GM19240 (cell line): ENCODE data around the gene UBA5.

Experiments
- DNase-seq: peaks from one replicate; pipeline ENCODE4 v3.0.0; 2011; ENCODE audit warnings: low spot score; ENCODE audit not compliant: insufficient read length

Gene UBA5

GRCh38 chr3:132654190-132654589, 5.9 kb upstream of the UBA5 start:
- DNase-seq: no peak

- no peak for DNase-seq
Measured at GRCh38 chr3:132654721-132655120, 5.4 kb upstream of the UBA5 start.

- DNase-seq: no peak
Measured at GRCh38 chr3:132655471-132655870, 4.7 kb upstream of the UBA5 start.

DNA sequence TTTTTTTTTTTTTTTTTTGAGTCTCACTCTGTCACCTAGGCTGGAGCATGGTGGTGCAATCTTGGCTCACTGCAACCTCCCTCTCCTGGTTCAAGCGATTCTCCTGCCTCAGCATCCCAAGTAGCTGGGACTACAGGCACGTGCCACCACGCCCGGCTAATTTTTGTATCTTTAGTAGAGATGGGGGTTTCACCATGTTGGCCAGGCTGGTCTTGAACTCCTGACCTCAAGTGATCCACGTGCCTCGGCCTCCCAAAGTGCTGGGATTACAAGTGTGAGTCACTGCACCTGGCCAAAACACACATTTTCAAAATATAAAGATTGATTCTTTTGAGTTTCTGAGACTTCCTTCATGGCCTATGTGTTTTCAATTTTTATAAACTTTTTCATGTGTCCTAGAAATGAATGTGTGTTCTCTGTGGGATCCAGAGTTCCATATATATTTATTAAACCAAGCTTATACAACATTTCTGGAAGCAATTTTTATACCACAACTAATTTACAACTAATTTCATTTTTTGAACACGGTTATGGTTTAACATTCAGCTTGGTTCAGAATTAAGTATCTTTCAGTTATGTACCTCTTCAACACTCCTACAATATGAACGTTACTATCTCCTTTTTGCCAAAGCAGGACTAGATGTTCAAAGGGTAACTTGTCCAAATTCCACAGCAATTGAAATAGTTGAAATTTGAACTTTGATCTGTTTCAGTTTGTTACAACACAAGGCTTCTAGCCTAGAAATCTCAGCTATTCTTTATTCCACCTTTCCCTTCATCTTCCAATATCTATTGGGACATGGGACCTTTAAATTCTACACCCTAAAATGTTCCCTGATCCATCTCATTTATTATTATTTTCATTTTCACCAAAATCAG, 2.0 kb upstream of the UBA5 start:
- no peak for DNase-seq

DNA sequence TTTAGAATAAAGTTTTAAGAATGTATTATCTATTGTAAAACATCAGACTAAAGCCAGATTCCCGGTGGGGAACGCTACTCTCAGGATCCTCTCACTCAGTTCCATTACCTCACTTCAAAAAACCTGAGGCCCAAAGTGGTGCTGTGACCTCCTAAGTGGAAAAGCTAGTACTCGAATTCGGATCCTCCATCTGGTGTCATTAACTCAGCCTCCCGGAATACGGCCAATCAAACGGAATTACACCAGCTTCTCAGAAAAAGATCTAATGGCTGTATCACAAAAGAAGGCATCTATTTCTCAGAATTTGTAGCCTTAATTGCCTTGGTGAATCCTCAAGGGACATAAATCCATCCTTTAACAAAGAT, 1.1 kb upstream of the UBA5 start:
- no peak for DNase-seq

GRCh38 chr3:132659365-132660051, 621 bp upstream of the UBA5 start, which contains the start of gene ACAD11:
TSS of gene ACAD11 (minus strand) at chr3:132659809. CDS start at chr3:132659751, 58 bp downstream.
- DNase-seq: peak; percentile 7

DNA sequence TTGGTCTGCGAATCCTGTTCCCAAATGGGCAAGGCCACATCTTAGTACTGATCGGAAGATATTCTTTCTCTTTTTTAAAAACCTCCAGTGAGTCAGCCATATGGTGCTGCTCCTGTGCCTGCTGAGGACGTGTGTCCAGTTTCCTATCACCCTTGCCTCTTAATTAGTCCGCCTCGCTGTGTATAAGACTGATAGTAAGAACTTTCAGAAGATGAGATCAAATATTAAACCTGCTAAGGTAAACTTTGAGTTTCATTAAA, 612 bp downstream of the UBA5 start:
- DNase-seq: no peak

GRCh38 chr3:132661101-132661500, 972 bp downstream of the UBA5 start:
- no peak for DNase-seq

DNA sequence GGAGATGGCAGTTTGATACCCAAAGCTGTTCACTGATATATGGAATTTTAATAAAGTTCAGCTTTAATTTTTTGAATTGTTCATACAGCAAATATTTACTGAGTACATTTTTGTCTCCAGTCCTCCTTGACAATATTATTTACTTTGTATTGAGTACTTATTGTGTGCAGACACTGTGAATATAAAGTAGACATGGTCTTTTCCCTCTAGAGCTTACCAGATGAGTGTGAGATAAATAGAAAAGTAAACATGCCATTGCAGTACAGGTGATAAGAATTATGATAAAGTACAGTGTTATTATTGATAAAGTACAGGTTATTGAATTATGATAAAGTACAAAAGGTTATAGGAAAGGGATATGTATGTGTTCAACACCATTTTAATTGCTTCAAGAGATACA, 2.1 kb downstream of the UBA5 start:
- no peak for DNase-seq

DNA sequence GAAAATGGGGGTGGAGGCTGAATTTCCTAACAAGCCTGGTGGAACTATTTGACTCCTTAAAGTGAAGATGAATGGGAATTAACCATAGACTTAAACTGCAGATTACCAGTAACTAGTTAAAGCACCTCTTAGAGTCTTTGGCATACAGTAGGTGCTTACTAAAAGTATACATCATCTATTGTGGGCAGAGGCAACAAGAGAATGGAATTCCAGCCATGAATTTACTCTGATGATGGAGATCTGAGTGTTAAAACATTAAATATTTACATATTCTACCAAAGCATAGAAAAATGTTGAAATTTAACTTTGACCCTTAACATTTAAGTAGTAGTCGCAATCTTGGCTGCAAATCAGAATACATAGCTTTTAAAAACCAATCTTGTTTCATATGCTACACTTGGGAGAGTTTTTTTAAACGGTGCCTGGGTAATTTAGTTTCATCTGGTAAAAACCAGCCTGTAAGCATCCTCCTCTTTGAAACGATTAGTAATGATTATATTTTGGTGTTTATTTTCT, 5.2 kb downstream of the UBA5 start:
- DNase-seq: no peak

GRCh38 chr3:132669256-132669777, 9.2 kb downstream of the UBA5 start:
- DNase-seq: no peak

GRCh38 chr3:132675408-132675807, 15.3 kb downstream of the UBA5 start:
- no peak for DNase-seq

- no peak for DNase-seq
Measured at GRCh38 chr3:132679911-132680310, 19.8 kb downstream of the UBA5 start.

- no peak for DNase-seq
Measured at GRCh38 chr3:132681421-132681820, 21.3 kb downstream of the UBA5 start.

- DNase-seq: no peak
Measured at GRCh38 chr3:132682201-132682600, 22.1 kb downstream of the UBA5 start.

DNA sequence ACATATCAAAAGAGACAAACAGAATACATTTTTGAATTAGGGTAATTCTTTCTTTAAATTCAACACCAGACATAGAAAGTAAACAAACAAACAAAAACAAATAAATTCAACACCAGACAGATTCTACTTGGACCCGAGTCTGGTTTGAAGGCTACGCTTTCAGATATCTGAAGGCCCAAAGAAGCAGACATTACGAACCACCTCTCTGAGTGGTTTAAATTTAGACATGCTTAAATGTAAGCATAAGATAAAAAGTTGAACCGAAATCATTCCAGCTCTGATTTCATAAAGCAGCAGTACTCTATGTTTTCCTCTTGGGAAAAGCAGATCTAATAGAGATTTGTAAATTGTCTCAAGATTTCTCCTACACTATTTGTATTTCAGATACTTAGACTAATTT, 29.9 kb downstream of the UBA5 start:
- no peak for DNase-seq

DNA sequence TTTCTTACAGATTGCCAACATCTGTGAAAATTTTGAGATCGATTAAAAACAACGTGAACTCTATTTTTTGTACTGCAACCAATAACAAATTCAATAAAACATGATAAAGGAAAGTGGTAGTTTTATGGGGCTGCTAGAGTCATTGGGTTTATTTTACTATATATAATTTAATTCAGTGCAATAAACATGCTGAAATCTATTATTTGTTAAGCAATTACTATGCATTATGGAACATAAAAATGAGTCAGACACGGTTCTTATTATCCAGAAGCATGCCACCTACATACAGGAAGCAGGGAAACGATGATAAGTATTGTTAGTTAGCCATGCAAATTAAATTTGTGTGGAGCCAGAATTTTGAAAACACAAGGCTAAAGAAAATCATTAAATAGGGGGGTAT, 34.9 kb downstream of the UBA5 start:
- no peak for DNase-seq

DNA sequence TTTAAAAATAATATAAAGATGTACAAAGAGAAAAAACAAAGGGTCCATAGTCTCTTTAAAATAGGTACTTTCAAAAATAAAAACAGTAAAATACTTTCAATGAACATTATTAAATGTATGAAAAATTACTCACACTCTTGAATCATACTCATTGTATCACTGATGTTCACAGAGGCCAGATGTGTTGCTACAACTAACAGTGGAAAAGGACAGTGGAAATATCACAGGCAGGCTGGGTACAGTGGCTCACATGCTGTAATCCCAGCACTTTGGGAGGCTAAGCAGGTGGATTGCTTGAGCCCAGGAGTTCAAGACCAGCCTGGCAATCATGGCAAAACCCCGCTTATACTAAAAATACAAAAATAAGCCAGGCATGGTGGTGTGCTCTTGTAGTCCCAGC, 35.3 kb downstream of the UBA5 start:
- no peak for DNase-seq

DNA sequence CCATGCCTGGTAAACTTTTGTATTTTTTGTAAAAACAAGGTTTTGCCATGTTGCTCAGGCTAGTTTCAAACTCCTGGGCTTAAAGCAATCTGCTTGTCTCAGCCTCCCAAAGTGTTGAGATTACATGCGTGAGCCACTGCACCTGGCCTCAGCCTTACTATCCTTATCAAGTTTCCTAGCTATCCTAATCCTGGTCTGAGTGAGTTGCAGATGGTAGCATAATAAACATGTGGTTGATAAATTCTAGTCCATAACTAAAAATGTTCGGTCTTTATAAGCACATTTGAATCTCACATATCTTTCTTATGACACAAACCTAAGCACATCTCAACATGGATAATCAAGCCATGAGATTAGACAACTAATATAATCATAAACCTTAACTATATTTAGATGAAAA, 43.6 kb downstream of the UBA5 start:
- no peak for DNase-seq

DNA sequence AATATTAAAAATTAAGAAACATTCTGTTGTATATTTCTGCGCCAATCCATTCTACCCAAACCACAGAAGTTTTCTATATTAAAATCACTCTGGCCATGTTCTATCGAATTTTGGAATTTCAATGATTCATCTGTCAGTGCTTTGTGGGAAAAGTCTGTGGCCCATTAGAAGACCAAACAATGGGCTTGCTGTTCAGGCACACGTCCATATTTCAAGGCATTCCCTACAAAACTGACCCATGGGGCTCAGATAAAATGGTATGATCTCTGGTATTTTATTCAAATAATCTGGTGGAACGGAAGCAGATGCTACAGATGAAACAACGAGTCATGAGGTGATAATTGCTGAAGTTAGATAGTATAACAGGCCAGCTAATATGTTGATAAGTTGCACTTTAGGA, 49.6 kb downstream of the UBA5 start:
- DNase-seq: no peak

GRCh38 chr3:132710311-132710710, 50.2 kb downstream of the UBA5 start:
- no peak for DNase-seq

DNA sequence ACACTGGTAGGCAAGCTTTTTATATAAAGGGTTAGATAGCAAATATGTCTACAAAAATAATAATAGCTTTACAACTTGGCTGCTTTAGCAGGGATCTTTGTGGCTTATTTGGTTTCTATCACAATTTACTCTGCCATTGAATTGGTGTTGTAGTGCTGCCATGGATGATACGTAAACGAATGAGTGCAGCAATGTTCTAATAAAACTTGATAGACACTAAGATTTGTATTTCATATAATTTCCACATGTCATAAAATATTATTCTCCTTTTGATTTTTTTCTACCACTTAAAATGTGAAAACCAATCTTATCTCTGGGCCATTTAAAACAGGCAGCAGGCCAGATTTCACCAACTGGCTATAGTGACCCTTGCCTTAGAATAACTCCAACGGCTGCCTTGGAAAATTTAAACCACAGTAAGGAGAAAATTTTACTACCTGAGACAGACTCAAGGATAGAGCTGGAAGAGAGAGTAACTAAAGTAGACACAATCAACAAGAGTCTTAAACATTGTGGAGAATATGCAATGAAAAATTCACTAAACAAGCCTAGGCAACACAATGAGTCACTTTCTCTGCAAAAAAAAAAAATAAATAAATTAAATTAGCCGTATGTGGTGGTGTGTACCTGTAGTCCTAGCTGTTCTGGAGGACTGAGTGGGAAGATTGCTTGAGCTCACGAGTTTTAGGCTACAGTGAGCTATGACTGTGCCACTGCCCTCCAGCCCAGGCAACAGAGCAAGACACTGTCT, 54.0 kb downstream of the UBA5 start:
- DNase-seq: no peak
